BE2C (cell line): ENCODE measurements around the gene STRIP2.

Experiments used
- DNase-seq: peaks from one replicate; pipeline ENCODE4 v3.0.0-alpha.2; 2020
- H3K27me3 ChIP-seq: fragments of 250-450 bp; sonication (Bioruptor Pico); 2 replicates; pipeline ENCODE4 v1.5.1; 2020; ENCODE audit warnings: mild to moderate bottlenecking
- H3K36me3 ChIP-seq: fragments of 250-450 bp; sonication (Bioruptor Pico); 2 replicates; pipeline ENCODE4 v1.5.1; 2020; ENCODE audit warnings: mild to moderate bottlenecking
- H3K4me1 ChIP-seq: fragments of 250-450 bp; sonication (Bioruptor Pico); 2 replicates; pipeline ENCODE4 v1.5.1; 2020
- H3K4me3 ChIP-seq: 2 replicates; pipeline ENCODE4 v1.5.1; 2011; ENCODE audit warnings: low read depth, low read length
- H3K9me3 ChIP-seq: fragments of 250-450 bp; sonication (Bioruptor Pico); 2 replicates; pipeline ENCODE4 v1.5.1; 2020
- CTCF ChIP-seq: IDR thresholded peaks from 2 replicates; pipeline ENCODE4 v1.5.1; 2012; ENCODE audit warnings: mild to moderate bottlenecking, low read depth, low read length

The STRIP2 gene

GRCh38 chr7:129501760-129502707, 67.8 kb downstream of the STRIP2 start, which contains the start of gene SMKR1:
TSS of gene SMKR1 (plus strand) at chr7:129502531. CDS start at chr7:129502825, 294 bp downstream.
- no peak for TF ChIP-seq CTCF
- no peaks in the 10 kb centered on the region for H3K9me3 ChIP-seq
- peak; percentile 88 for DNase-seq
- peak within 1 kb of the TSS; percentile 62 for H3K4me3 ChIP-seq
- H3K36me3 ChIP-seq, result no peaks in the 10 kb centered on the region
- H3K27me3 ChIP-seq, result peaks cover 9% of the 10 kb centered on the region
- no peaks in the 10 kb centered on the region for H3K4me1 ChIP-seq

- Histone ChIP-seq H3K9me3 (no peaks in the 10 kb centered on the region), H3K4me3 (peak overlapping the region; percentile 62), H3K4me1 (no peaks in the 10 kb centered on the region), H3K27me3 (peaks cover 9% of the 10 kb centered on the region), H3K36me3 (no peaks in the 10 kb centered on the region)
- TF ChIP-seq CTCF, result no peak; the same call in 1 of the 2 replicates
- DNase-seq, result no peak
These were observed 68.8 kb downstream of the STRIP2 start for GRCh38 chr7:129502708-129503685.

GRCh38 chr7:129503725-129504124, 69.5 kb downstream of the STRIP2 start:
- no peak for DNase-seq

GRCh38 chr7:129512192-129512591, 78.0 kb downstream of the STRIP2 start:
- Histone ChIP-seq H3K36me3 (no peaks in the 10 kb centered on the region), H3K9me3 (no peaks in the 10 kb centered on the region), H3K4me3 (no peak overlapping the region), H3K27me3 (no peaks in the 10 kb centered on the region), H3K4me1 (no peaks in the 10 kb centered on the region)
- no peak for DNase-seq
- no peak for TF ChIP-seq CTCF

More at GRCh38 chr7:129503725-129504124, 69.5 kb downstream of the STRIP2 start:
- no peaks in the 10 kb centered on the region for H3K9me3 ChIP-seq
- no peaks in the 10 kb centered on the region for H3K36me3 ChIP-seq
- TF ChIP-seq CTCF, result no peak
- H3K27me3 ChIP-seq, result peaks cover 9% of the 10 kb centered on the region
- H3K4me1 ChIP-seq, result no peaks in the 10 kb centered on the region
- no peak overlapping the region for H3K4me3 ChIP-seq

GRCh38 chr7:129513546-129513945, 79.3 kb downstream of the STRIP2 start:
- DNase-seq, result no peak
- Histone ChIP-seq H3K4me1 (no peaks in the 10 kb centered on the region), H3K27me3 (no peaks in the 10 kb centered on the region), H3K9me3 (no peaks in the 10 kb centered on the region), H3K4me3 (no peak overlapping the region), H3K36me3 (no peaks in the 10 kb centered on the region)
- TF ChIP-seq CTCF, result no peak
